OCI-LY3 (cell line): Measurements from ENCODE around the gene CNTN5.

Source experiments
- H2AFZ ChIP-seq: fragments of 200-600, 300-600 bp; shearing (Covaris generic); 2 replicates; pipeline ENCODE4 v1.6.0; 2014; ENCODE audit warnings: antibody characterized with exemption, low read depth, low read length
- H3K27ac ChIP-seq: fragments of 200-600, 300-600 bp; sonication (generic); 2 replicates; pipeline ENCODE4 v1.5.1; 2014; ENCODE audit warnings: mild to moderate bottlenecking, low read length, moderate library complexity, mixed read lengths
- H3K27me3 ChIP-seq: fragments of 200-600, 300-600 bp; sonication (generic); 2 replicates; pipeline ENCODE4 v1.6.1; 2014; ENCODE audit warnings: low read depth, low read length, mixed read lengths
- H3K36me3 ChIP-seq: fragments of 200-600, 300-600 bp; sonication (generic); replicated peaks from 2 replicates; pipeline ENCODE3; 2014; ENCODE audit warnings: low read depth, low read length, mixed read lengths
- H3K4me1 ChIP-seq: fragments of 300-600, 200-600 bp; sonication (generic); 2 replicates; pipeline ENCODE4 v1.6.1; 2014; ENCODE audit warnings: low read length, mixed read lengths
- H3K4me2 ChIP-seq: fragments of 200-600, 300-600 bp; sonication (generic); 2 replicates; pipeline ENCODE4 v1.6.1; 2014; ENCODE audit warnings: low read length, mixed read lengths
- H3K4me3 ChIP-seq: fragments of 300-600, 200-600 bp; sonication (generic); 2 replicates; pipeline ENCODE4 v1.5.1; 2014; ENCODE audit warnings: antibody characterized with exemption, mild to moderate bottlenecking, low read length, moderate library complexity
- H3K79me2 ChIP-seq: fragments of 300-600, 200-600 bp; shearing (Covaris generic); 2 replicates; pipeline ENCODE4 v1.6.1; 2014; ENCODE audit warnings: mild to moderate bottlenecking, low read length, mixed read lengths
- H3K9ac ChIP-seq: fragments of 300-600, 200-600 bp; shearing (Covaris generic); 2 replicates; pipeline ENCODE4 v1.6.0; 2014; ENCODE audit warnings: mild to moderate bottlenecking, low read length, moderate library complexity
- H3K9me3 ChIP-seq: fragments of 200-600, 300-600 bp; shearing (Covaris generic); 2 replicates; pipeline ENCODE4 v1.6.1; 2014; ENCODE audit warnings: low read length, mixed read lengths; ENCODE audit not compliant: insufficient read depth
- H4K20me1 ChIP-seq: fragments of 200-600, 300-600 bp; sonication (generic); 2 replicates; pipeline ENCODE4 v1.6.1; 2016; ENCODE audit warnings: low read length, mixed read lengths; ENCODE audit not compliant: insufficient read depth
- EZH2phosphoT487 ChIP-seq: fragments of 200-600 bp; shearing (Covaris generic); IDR thresholded peaks from 2 replicates; pipeline ENCODE4 v1.6.1; 2018; ENCODE audit warnings: antibody characterized with exemption, mixed run types, low read depth
- TF ChIP-seq, protein P1 (sequence below): fragments of 200-600, 300-600 bp; sonication (generic); IDR thresholded peaks from 2 replicates; pipeline ENCODE4 v1.5.1; 2014; ENCODE audit warnings: antibody characterized with exemption, low read length, low read depth

CNTN5 gene

DNA sequence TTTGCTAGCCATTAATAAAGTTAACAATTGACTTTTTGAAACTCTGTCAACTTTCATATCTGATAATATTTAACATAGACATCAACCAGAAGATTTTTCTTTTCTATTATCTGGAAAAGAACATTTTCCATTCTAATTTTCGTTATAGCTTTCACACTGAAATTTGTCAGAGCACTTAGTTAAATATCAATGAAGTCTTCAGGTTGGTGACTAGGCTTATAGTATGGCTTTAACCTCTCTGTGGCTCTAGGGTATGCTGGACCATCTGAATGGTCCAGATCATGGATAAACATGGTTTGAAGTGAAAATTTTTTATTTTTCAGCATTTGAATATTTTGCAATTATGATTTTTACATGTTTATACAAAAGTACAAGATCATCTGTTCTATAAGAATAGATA lies 548.1 kb downstream of the CNTN5 start:
- no peaks in the 10 kb centered on the region for H3K27me3 ChIP-seq
- no peak overlapping the region for H3K27ac ChIP-seq
- H2AFZ ChIP-seq = no peak overlapping the region
- no peak overlapping the region for H3K4me2 ChIP-seq
- H3K9ac ChIP-seq = no peak overlapping the region
- H3K36me3 ChIP-seq = no peaks in the 10 kb centered on the region
- H4K20me1 ChIP-seq = no peaks in the 10 kb centered on the region
- TF ChIP-seq, protein P1, sequence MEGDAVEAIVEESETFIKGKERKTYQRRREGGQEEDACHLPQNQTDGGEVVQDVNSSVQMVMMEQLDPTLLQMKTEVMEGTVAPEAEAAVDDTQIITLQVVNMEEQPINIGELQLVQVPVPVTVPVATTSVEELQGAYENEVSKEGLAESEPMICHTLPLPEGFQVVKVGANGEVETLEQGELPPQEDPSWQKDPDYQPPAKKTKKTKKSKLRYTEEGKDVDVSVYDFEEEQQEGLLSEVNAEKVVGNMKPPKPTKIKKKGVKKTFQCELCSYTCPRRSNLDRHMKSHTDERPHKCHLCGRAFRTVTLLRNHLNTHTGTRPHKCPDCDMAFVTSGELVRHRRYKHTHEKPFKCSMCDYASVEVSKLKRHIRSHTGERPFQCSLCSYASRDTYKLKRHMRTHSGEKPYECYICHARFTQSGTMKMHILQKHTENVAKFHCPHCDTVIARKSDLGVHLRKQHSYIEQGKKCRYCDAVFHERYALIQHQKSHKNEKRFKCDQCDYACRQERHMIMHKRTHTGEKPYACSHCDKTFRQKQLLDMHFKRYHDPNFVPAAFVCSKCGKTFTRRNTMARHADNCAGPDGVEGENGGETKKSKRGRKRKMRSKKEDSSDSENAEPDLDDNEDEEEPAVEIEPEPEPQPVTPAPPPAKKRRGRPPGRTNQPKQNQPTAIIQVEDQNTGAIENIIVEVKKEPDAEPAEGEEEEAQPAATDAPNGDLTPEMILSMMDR = no peak
- no peak for TF ChIP-seq EZH2phosphoT487
- H3K4me1 ChIP-seq = peaks cover 18% of the 10 kb centered on the region
- no peaks in the 10 kb centered on the region for H3K79me2 ChIP-seq
- H3K4me3 ChIP-seq = no peak overlapping the region
- H3K9me3 ChIP-seq = no peaks in the 10 kb centered on the region

DNA sequence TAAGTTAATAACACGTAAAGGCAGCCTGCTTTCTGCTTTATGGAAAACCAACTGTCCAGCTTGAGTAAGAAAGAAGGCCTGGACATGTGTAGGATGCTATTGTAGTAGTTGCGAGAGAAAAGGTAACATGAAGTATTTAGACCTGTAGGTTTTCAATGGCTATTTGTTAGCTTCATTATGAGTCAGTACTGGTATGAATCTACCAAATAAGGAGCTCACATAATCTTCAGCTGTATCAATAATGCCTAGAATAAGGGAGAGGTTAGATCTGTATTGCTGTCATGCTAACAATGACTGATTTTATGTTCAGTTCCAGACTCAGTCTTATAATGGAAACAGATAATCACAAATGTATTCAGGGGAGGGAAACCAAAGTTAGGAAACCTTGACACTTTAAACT lies 550.3 kb downstream of the CNTN5 start:
- TF ChIP-seq, protein P1 = no peak
- TF ChIP-seq EZH2phosphoT487 = no peak
- H3K36me3 ChIP-seq = no peaks in the 10 kb centered on the region
- no peak overlapping the region for H2AFZ ChIP-seq
- H3K9ac ChIP-seq = no peak overlapping the region
- peaks cover 9% of the 10 kb centered on the region; the same call in 1 of the 2 replicates for H3K4me1 ChIP-seq
- no peak overlapping the region for H3K27ac ChIP-seq
- no peaks in the 10 kb centered on the region for H4K20me1 ChIP-seq
- no peaks in the 10 kb centered on the region for H3K27me3 ChIP-seq
- H3K9me3 ChIP-seq = no peaks in the 10 kb centered on the region
- H3K79me2 ChIP-seq = no peaks in the 10 kb centered on the region
- H3K4me2 ChIP-seq = no peak overlapping the region
- no peak overlapping the region for H3K4me3 ChIP-seq

DNA sequence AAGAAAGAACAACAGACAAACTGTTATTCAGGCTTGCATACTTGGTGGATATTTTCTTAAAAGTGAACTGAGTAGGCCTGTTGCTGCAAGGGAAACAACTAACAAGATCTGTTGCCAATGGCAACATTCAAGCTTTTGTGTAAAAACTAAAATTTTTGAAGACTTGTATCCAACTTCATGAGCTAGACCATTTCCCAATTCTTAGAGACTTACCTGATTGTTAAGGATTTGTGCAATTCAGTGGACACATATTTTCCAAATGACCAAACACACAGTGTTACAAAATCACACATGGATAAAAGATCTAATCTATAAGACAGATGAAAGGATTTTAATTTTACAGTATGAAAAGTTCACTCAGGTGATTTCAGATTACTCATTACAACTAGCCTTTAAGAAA lies 564.1 kb downstream of the CNTN5 start:
- no peaks in the 10 kb centered on the region for H3K36me3 ChIP-seq
- no peaks in the 10 kb centered on the region for H4K20me1 ChIP-seq
- no peaks in the 10 kb centered on the region for H3K9me3 ChIP-seq
- H3K27ac ChIP-seq = no peak overlapping the region
- no peaks in the 10 kb centered on the region for H3K4me1 ChIP-seq
- no peak overlapping the region for H3K4me2 ChIP-seq
- no peak overlapping the region for H3K4me3 ChIP-seq
- no peak for TF ChIP-seq EZH2phosphoT487
- TF ChIP-seq, protein P1 = no peak
- no peaks in the 10 kb centered on the region for H3K79me2 ChIP-seq
- H3K9ac ChIP-seq = no peak overlapping the region
- no peak overlapping the region for H2AFZ ChIP-seq
- H3K27me3 ChIP-seq = no peaks in the 10 kb centered on the region

DNA sequence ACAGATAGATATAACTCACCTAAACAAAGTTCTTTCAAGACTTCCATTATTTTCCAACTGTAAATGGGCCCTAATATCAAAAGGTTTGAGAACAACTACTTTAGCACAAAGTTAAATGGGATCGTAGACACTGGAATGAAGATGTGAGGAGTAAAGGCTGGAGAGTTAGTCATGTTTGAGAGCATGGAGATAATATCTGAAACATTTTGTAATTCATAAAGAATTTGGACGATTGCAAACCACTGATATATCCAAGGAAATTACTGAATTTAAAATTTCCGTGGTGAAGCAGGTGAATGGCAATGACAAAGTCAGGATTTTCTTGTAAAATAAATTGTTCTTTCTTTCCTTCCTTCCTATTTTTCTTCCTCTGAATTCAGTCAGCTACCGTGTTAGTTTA lies 564.9 kb downstream of the CNTN5 start:
- no peak for TF ChIP-seq EZH2phosphoT487
- TF ChIP-seq, protein P1 = no peak
- H3K9ac ChIP-seq = no peak overlapping the region

More for the DNA sequence above, 564.9 kb downstream of the CNTN5 start:
- no peaks in the 10 kb centered on the region for H3K79me2 ChIP-seq
- no peaks in the 10 kb centered on the region for H3K27me3 ChIP-seq
- no peak overlapping the region for H3K4me2 ChIP-seq
- no peak overlapping the region for H2AFZ ChIP-seq
- H3K36me3 ChIP-seq = no peaks in the 10 kb centered on the region
- H3K4me1 ChIP-seq = no peaks in the 10 kb centered on the region
- no peaks in the 10 kb centered on the region for H4K20me1 ChIP-seq
- no peak overlapping the region for H3K27ac ChIP-seq
- no peak overlapping the region for H3K4me3 ChIP-seq
- H3K9me3 ChIP-seq = no peaks in the 10 kb centered on the region
